C4-2B (cell line): Measurements from ENCODE around the gene MROH7.

Source experiments
- CTCF ChIP-seq: fragments of 450-650 bp; conservative IDR thresholded peaks from 2 replicates; pipeline ENCODE4 v1.5.1; 2017; ENCODE audit warnings: mild to moderate bottlenecking
- ZFX ChIP-seq: fragments of 450-650 bp; IDR thresholded peaks from 2 replicates; pipeline ENCODE4 v1.6.1; 2017

- TF ChIP-seq CTCF (no peak), ZFX (no peak)
These were observed 25.9 kb upstream of the MROH7 start for GRCh38 chr1:54615531-54616279.
